ES-I3 (cell line): ENCODE measurements around the gene CALN1.
"Not testable (repeated sequence)": the region's sequence is repeated elsewhere in the genome, so short reads cannot be mapped to it uniquely, and the experiment has no call there.

Experiments
- H3K36me3 ChIP-seq: 2 replicates; pipeline ENCODE4 v1.6.1; 2013; ENCODE audit warnings: mild to moderate bottlenecking, low read length, control low read depth, moderate library complexity; ENCODE audit not compliant: insufficient read depth
- H3K4me1 ChIP-seq: 2 replicates; pipeline ENCODE4 v1.6.1; 2013; ENCODE audit warnings: mild to moderate bottlenecking, control low read depth, low read length; ENCODE audit not compliant: insufficient read depth
- H3K9ac ChIP-seq: 2 replicates; pipeline ENCODE4 v1.6.1; 2013; ENCODE audit warnings: low read depth, mild to moderate bottlenecking, low read length, moderate library complexity
- H3K9me3 ChIP-seq: 2 replicates; pipeline ENCODE4 v1.6.1; 2013; ENCODE audit warnings: mild to moderate bottlenecking, low read length, moderate library complexity; ENCODE audit not compliant: control insufficient read depth, insufficient read depth

Gene CALN1

DNA sequence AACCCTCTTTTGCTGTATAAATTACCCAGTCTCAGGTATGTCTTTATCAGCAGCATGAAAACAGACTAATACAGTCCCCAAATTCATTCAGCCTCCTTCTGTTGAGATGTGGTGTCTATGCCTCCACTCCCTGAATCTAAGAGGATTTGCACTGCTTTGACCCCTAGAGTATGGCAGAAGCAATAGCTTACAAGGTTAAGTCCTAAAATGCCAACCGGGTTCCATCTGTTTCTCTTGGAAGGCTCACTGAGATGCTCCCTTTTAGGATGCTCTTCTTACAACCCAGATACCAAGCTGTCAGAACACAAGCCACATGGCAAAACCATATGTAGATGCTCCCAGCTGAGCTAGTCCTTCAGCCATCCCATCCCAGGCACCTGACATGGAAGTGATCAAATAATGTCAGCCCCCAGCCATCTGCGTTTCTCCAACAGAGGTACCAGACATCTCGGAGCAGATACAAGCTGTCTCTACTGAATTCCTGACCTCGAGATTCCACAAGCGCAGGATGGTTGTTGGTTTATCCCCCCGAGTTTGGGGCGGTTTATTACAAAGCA lies 20.2 kb downstream of the CALN1 start:
- H3K36me3 ChIP-seq, result no peaks in the 10 kb centered on the region
- H3K9ac ChIP-seq, result no peak overlapping the region
- H3K9me3 ChIP-seq, result no peaks in the 10 kb centered on the region
- no peaks in the 10 kb centered on the region for H3K4me1 ChIP-seq

DNA sequence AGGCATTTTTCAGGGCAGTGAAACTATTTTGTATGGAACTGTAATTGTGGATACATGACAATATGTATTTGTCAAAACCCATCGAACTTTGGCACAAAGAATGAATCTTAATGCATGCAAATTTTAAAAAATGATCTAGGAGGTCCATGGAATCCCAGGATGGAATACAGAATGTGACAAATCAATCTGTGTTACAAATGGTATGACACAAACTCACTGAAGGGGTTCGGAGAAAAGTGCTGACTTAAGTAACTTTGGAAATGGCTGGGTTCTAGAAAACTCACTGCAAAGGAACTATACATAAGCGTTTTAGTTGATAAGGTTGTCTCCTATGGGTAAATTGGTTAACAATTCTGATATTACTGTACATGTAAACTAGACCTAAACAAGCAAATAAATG lies 26.0 kb downstream of the CALN1 start:
- no peaks in the 10 kb centered on the region for H3K36me3 ChIP-seq
- no peaks in the 10 kb centered on the region for H3K9me3 ChIP-seq
- no peak overlapping the region for H3K9ac ChIP-seq
- H3K4me1 ChIP-seq, result no peaks in the 10 kb centered on the region

DNA sequence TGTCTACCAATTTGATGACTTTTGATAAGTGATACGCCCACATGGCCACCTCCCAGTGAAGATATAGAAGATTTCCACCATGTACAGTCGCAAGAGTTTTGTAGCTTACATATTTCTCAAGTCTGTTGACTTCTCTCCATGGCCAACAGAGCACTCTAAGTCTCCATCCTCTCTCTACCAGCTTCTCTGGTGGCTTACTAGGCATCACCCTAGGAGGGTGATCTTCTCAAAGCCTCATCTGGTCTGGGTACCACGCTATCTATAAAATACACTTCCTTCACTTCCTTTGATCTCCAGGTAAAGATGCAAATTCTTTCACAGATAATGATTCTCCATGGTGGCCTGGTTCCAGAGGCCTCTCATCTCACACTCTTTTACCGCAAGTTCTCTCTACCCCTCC lies 49.9 kb downstream of the CALN1 start:
- Histone ChIP-seq H3K4me1 (no peaks in the 10 kb centered on the region), H3K9me3 (no peaks in the 10 kb centered on the region), H3K36me3 (no peaks in the 10 kb centered on the region), H3K9ac (no peak overlapping the region)

DNA sequence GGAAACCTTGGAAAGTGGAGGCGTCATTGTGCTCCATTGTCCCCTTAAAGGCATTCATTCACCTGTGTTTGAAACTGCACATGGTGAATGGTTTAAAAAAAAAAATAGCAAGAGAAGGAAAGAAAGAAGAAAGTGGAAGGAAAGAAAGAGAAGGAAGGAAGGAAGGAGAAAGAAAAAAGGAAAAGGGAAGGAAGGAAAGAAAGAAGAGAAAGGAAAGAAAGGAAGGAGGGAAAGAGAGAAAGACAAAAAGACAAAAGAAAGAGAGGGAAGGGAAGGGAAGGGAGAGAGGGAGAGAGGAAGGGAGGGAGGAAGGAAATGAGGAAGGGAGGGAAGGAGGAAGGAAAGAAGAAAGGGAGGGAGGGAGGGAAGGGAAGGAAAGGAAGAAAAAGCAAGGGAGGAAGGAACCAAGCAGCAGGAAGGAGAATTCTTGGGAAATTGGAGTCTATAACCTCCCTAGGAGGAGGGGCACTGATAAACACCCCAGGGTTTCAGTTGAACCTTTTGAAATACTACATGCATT lies 66.9 kb downstream of the CALN1 start:
- Histone ChIP-seq H3K4me1 (peaks cover 7% of the 10 kb centered on the region), H3K9ac (no peak overlapping the region), H3K9me3 (no peaks in the 10 kb centered on the region), H3K36me3 (no peaks in the 10 kb centered on the region)

DNA sequence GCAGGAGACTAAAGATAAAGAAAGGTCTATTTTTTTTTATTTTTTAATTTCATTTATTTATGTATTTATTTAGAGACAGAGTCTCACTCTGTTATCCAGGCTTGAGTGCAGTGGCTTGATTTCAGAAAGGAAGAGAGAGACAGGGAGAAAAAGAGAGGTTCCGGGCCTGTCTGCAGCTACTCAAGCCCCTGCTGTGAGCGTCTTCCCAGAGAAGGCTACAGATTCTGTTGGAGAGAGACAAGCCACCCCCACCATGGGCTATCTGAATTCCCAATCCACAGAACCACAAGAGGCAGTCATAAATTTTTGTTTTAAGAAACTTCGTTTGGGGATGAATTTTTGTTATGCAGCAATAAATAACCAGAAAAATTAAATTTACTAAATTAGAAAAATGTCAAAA lies 68.1 kb downstream of the CALN1 start:
- H3K4me1 ChIP-seq, result peaks cover 7% of the 10 kb centered on the region
- no peaks in the 10 kb centered on the region for H3K9me3 ChIP-seq
- H3K36me3 ChIP-seq, result no peaks in the 10 kb centered on the region
- H3K9ac ChIP-seq, result no peak overlapping the region

DNA sequence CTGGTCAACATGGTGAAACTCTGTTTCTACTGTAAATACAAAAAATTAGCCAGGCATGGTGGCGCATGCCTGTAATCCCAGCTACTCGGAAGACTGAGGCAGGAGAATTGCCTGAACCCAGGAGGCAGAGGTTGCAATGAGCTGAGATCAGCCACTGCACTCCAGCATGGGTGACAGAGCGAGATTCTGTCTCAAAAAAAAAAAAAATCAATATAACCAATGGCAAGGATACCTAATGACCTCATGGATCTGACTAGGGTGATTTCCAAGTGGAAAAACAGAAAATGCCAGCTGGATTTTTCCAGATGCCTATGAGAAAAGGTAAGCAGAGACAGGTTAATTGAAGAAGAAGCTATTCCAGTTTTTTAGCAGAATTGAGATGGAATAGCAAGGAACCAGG lies 68.8 kb downstream of the CALN1 start:
- not testable (repeated sequence) for H3K9ac ChIP-seq, H3K9me3 ChIP-seq, H3K36me3 ChIP-seq, H3K4me1 ChIP-seq

DNA sequence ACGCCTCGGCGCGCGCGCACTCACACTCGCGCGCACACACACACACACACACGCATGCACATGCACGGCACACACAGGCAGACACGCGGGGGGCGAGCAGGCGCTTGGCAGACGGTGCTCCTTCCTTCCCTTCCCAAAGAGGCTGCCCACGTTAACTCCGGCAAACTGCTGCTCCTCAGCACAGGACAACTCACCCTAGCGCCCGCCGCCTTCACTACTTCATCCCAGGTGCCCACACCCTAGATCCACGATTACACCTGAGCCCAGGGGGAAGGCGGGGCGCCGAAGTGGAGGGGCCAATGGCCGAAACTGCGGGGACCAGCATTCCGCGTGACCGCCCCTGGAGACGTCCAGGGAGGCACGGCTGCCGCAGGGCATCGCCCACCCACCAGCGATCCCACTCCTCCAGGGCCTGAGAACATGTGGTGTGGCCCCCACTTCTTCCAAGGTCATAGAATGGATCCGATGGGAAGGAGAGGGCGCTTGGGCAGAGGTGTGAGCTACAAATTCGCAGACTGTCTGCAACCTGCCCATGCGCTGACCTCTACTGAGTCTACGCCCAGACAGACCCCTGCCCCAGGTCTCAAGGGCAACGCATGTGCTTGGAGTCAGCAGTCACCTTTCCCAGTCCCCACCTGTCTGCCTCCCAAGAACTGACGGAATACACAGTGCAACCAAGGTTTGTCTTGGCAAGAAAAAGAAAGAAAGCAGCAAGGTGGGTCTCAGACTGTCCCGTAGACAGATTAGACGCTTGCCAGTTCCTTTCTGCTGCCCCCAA lies 74.6 kb downstream of the CALN1 start:
- Histone ChIP-seq H3K9me3 (peaks cover 2% of the 10 kb centered on the region; the same call in 1 of the 2 replicates), H3K9ac (peak overlapping the region; percentile 78; the same call in 1 of the 2 replicates), H3K4me1 (no peaks in the 10 kb centered on the region), H3K36me3 (no peaks in the 10 kb centered on the region)

DNA sequence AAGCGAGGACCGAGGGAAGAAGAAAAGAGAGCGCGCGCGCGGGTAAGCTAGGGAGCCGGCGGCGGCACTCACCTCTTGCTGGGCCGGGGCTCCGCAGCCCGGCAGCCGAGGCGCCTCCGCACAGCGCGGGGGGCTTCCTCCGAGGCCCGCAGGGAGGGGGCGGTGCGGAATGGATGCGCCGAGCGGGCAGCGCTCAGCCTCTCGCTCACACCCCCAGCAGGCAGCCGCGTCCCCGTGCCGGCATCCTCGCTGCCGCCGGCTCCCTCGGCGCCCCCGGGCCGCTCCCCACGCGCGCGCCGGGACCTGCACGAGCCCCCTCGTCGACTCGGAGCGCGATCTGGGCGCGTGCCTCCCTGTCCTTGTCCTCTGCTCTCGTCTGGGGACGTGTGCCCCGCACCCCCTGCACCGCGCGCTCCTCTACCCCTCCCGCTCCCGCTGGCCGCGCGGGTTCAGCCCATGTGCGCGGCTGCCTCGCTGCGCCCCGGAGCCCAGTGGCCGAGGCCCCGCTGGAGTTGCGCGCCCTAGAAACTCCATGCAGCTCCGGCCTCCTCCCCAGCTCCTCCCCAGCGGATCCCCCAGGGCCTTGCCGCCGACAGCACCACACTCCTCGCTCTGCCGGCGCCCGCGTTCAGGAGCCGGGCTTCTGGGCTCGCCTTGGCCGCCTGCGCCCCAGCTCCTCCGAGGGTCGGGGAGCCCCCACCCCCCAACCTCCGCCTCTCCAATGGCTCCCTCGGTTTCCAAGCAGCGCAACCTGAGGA lies 75.3 kb downstream of the CALN1 start:
- Histone ChIP-seq H3K9me3 (peaks cover 4% of the 10 kb centered on the region; the same call in 1 of the 2 replicates), H3K9ac (peak overlapping the region; percentile 78)

DNA sequence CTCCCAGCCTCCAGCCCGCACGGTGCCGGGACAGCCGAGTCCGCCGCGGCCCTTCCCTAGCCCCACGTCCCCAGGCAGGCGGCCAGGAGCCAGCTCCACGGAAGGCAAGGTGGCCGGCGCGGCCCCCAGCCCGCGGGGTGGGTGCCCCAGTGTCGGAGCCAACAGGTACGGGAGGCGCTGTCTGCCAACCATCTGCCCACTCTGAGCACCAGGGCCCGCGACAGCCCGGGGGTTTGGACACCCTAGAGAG lies 75.8 kb downstream of the CALN1 start:
- H3K36me3 ChIP-seq, result no peaks in the 10 kb centered on the region
- peak overlapping the region; percentile 78 for H3K9ac ChIP-seq
- no peaks in the 10 kb centered on the region for H3K4me1 ChIP-seq
- peaks cover 4% of the 10 kb centered on the region; the same call in 1 of the 2 replicates for H3K9me3 ChIP-seq

More for the DNA sequence above, 75.3 kb downstream of the CALN1 start:
- Histone ChIP-seq H3K4me1 (no peaks in the 10 kb centered on the region), H3K36me3 (no peaks in the 10 kb centered on the region)

DNA sequence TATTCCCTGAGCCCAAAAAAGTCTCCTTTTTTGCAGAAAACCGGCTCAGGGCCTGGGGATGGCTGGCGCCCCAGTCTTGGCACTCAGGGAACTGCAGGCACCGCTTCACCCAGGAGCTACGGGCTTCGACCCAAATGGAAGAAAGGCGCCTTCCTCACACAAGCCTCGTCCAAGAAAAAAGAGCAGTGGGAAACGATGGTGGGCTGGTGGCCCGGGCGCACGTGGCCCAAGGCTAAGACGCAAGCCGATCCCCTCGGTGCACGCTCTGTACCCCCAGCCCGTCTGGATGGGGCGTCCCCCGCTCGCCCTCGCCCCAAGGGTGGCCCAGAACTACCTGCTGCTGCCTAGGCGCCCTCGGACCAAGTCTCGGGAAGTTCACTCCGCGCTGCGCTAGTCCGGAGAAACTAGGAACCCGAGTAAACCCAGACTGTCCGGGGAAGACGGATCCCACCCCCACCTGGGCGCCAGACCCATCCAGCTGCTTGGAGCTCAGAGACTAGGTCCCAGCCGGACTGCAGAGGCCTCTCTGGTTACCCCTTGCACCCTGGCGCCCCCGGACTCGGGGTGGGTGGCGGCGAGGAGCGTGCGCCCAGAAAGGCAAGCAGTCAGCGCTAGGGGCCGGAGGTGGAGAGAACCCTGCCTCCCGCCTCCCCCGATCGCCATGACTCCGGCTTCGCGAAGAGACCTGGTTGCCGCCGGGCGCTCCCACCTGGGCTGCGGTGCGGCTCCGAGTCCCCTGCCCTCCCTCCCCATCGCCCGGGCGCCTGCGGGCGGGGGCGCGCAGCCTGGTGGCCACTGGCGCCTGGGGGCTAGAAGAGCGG lies 76.4 kb downstream of the CALN1 start:
- H3K36me3 ChIP-seq, result no peaks in the 10 kb centered on the region
- peaks cover 4% of the 10 kb centered on the region; the same call in 1 of the 2 replicates for H3K9me3 ChIP-seq
- peak overlapping the region; percentile 78 for H3K9ac ChIP-seq
- no peaks in the 10 kb centered on the region for H3K4me1 ChIP-seq

DNA sequence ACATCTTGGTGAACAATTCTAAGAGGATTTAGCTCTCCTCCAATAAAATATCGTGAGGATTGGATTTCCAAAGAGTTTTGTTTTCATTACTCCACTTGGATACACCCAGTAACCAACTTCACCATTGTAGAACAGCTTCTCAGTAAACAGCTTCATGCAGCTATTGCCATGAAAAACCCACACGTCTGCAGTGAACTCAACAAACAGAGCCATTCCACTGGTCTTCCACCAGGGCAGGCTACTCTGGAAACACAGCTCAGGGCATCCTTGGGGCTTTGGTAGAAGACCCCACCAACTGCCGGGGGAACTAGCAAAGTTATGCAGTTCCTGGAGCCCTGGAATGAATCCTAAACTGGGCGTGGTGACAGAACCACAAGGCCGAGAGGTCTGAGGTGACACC lies 77.4 kb downstream of the CALN1 start:
- no peaks in the 10 kb centered on the region for H3K4me1 ChIP-seq
- H3K9ac ChIP-seq, result no peak overlapping the region
- no peaks in the 10 kb centered on the region for H3K36me3 ChIP-seq
- H3K9me3 ChIP-seq, result peaks cover 4% of the 10 kb centered on the region; the same call in 1 of the 2 replicates

DNA sequence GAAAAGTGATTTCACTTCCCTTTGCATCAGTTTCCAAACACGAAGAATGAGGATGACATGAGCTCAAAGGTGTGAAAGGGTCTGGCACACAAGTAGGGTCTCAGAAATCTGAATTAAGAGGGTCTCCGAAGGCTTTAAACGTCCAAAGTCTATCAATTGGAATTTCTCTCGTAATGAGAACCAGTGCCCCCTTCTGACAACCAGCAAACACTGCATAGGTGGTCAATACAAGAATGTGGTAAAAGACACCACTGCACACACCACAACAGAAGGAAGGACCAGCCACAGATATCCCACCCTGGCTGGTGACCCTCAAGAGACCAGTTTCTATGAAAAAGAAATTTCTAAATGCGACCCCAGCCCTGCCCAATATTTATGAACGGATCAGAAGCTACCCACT lies 78.1 kb downstream of the CALN1 start:
- Histone ChIP-seq H3K4me1 (no peaks in the 10 kb centered on the region), H3K36me3 (no peaks in the 10 kb centered on the region), H3K9me3 (peaks cover 4% of the 10 kb centered on the region; the same call in 1 of the 2 replicates), H3K9ac (no peak overlapping the region)

DNA sequence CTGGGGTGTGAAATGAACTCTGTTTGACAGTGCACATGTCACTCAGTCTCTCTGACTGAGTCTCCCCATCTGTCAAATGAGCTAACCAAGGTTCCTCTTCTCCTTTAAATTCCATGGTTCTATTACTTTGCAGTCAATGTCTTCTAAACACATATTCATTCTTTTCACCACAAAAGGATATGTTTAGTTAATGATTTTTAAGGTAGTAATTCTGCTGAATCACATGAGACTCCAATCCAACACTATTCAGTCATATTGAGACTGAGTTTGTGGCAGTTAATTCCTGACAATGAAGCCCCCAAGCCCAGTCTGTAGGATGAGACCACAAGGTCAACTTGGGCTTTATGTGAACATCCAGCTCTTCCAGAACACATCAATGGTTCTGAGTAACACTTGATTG lies 85.3 kb downstream of the CALN1 start:
- Histone ChIP-seq H3K9ac (no peak overlapping the region), H3K4me1 (no peaks in the 10 kb centered on the region), H3K36me3 (no peaks in the 10 kb centered on the region), H3K9me3 (no peaks in the 10 kb centered on the region)

DNA sequence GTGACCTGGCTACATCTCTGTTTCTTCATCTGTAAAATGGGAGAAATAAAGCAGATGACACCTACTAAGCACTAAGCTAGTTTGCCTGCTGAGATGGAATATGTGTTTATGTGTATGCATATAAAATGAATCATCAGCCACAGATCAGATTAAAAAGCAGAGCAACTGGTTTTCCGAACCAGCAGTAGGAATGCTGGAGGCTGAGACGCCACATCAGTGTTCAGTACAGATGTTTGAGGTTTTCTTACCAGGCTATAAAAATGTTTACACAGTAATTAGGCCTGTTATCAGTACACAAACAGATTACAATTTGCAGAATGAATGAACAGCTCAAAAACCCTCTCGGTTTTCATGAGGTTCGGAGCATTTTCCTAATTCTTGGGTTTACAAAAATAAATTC lies 85.8 kb downstream of the CALN1 start:
- Histone ChIP-seq H3K9ac (no peak overlapping the region), H3K9me3 (no peaks in the 10 kb centered on the region), H3K36me3 (no peaks in the 10 kb centered on the region), H3K4me1 (no peaks in the 10 kb centered on the region)
